ENCODE measurements around the gene RUNX3.

The RUNX3 gene

DNA sequence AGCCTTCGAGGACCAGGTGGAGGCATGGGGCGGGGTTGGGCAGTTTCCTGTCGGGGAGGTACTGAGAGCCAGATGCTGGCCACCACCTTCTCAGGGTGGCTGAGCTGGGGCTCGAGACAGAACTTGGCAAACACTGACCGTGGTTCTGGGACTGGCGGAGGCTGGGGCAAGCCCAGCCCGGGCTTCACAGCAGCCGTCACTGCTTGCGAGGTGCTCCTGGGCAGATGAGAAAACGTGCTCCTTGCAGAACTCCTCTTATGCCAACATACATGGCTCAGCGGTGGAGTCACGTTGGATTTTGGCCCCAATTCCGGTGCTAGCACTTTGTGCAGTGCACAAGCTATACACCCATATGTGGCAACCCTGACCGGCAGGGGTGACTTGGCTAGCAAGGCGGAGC is 69.2 kb downstream of the RUNX3 start:
- Histone ChIP-seq H3K36me3 (ENCODE audit: insufficient read depth, low read length) (no peaks in the 10 kb centered on the region), H3K4me3 (ENCODE audit: low read length, poor library complexity, severe bottlenecking) (no peak overlapping the region), H2AFZ (ENCODE audit: low read length) (no peak overlapping the region), H3F3A (ENCODE audit: low read depth) (no peaks in the 10 kb centered on the region), H3K9ac (ENCODE audit: low read depth, low read length, poor library complexity, severe bottlenecking) (no peak overlapping the region), H3K27me3 (ENCODE audit: insufficient read depth, low read length, poor library complexity, severe bottlenecking) (no peaks in the 10 kb centered on the region), H3K9me3 (ENCODE audit: insufficient read depth, low read depth, low read length) (no peaks in the 10 kb centered on the region), H3K4me2 (ENCODE audit: low read depth, low read length, poor library complexity, severe bottlenecking) (no peak overlapping the region), H3K9me2 (replicated peaks; ENCODE audit: low read depth, low read length) (no peaks in the 10 kb centered on the region), H3K79me2 (ENCODE audit: insufficient read depth, low read length) (no peaks in the 10 kb centered on the region), H3K4me1 (ENCODE audit: insufficient read depth, low read length, poor library complexity, severe bottlenecking) (no peaks in the 10 kb centered on the region), H4K20me1 (ENCODE audit: insufficient read depth, low read length, poor library complexity, severe bottlenecking) (no peaks in the 10 kb centered on the region)
- no peak for TF ChIP-seq EZH2phosphoT487 (IDR thresholded peaks at IDR 0.05; ENCODE audit: borderline replicate concordance)
- TF ChIP-seq, protein P1, sequence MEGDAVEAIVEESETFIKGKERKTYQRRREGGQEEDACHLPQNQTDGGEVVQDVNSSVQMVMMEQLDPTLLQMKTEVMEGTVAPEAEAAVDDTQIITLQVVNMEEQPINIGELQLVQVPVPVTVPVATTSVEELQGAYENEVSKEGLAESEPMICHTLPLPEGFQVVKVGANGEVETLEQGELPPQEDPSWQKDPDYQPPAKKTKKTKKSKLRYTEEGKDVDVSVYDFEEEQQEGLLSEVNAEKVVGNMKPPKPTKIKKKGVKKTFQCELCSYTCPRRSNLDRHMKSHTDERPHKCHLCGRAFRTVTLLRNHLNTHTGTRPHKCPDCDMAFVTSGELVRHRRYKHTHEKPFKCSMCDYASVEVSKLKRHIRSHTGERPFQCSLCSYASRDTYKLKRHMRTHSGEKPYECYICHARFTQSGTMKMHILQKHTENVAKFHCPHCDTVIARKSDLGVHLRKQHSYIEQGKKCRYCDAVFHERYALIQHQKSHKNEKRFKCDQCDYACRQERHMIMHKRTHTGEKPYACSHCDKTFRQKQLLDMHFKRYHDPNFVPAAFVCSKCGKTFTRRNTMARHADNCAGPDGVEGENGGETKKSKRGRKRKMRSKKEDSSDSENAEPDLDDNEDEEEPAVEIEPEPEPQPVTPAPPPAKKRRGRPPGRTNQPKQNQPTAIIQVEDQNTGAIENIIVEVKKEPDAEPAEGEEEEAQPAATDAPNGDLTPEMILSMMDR (conservative IDR thresholded peaks at IDR 0.05; ENCODE audit: low read length) = no peak

DNA sequence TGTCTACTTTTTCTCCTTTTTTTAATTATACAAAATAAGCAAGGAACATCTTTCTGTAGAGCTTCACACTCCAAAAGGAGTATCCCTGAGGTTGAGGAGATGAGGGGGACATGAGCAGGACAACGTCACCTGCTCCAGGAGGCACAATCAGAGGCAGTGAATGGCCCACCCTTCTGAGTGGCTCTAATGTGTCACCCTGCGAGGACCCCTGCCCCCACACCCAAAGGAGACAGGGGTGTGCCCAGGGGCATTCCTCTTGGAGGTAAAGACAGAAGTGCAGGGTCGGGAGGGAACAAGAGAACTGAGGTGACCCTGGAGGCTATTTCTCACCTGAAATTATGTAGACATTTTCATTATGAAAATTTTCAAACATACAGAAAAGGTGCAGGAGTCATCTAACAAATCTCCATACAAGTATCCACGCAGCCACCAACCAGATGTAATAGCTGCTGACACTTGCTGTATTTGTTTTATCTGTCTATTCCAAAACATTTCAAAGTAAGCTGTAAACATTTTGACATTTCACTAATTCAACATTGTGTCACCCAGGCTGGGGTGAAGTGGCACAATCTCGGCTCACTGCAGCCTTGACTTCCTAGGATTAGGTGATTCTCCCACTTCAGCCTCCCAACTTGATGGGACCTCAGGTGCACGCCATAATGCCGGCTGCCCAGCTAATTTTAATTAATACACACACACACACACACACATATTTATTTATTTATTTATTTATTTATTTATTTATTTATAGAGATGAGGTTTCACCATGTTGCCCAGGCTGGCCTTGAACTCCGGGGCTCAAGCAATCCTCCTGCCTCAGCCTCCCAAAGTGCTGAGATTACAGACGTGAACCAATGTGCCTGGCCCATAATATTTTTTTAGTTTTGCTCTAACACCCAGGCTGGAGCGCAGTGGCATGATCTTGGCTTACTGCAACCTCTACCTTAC is 70.7 kb downstream of the RUNX3 start:
- Histone ChIP-seq H3K4me3 (ENCODE audit: low read length, poor library complexity, severe bottlenecking) (no peak overlapping the region), H3K27me3 (ENCODE audit: insufficient read depth, low read length, poor library complexity, severe bottlenecking) (no peaks in the 10 kb centered on the region), H4K20me1 (ENCODE audit: insufficient read depth, low read length, poor library complexity, severe bottlenecking) (no peaks in the 10 kb centered on the region), H3K9ac (ENCODE audit: low read depth, low read length, poor library complexity, severe bottlenecking) (no peak overlapping the region), H2AFZ (ENCODE audit: low read length) (no peak overlapping the region), H3K9me2 (replicated peaks; ENCODE audit: low read depth, low read length) (no peaks in the 10 kb centered on the region), H3K4me2 (ENCODE audit: low read depth, low read length, poor library complexity, severe bottlenecking) (no peak overlapping the region), H3K4me1 (ENCODE audit: insufficient read depth, low read length, poor library complexity, severe bottlenecking) (no peaks in the 10 kb centered on the region), H3K79me2 (ENCODE audit: insufficient read depth, low read length) (no peaks in the 10 kb centered on the region), H3K36me3 (ENCODE audit: insufficient read depth, low read length) (no peaks in the 10 kb centered on the region), H3F3A (ENCODE audit: low read depth) (no peaks in the 10 kb centered on the region), H3K9me3 (ENCODE audit: insufficient read depth, low read depth, low read length) (no peaks in the 10 kb centered on the region)
- TF ChIP-seq, protein P1 (conservative IDR thresholded peaks at IDR 0.05; ENCODE audit: low read length) = no peak
- no peak for TF ChIP-seq EZH2phosphoT487 (IDR thresholded peaks at IDR 0.05; ENCODE audit: borderline replicate concordance)

DNA sequence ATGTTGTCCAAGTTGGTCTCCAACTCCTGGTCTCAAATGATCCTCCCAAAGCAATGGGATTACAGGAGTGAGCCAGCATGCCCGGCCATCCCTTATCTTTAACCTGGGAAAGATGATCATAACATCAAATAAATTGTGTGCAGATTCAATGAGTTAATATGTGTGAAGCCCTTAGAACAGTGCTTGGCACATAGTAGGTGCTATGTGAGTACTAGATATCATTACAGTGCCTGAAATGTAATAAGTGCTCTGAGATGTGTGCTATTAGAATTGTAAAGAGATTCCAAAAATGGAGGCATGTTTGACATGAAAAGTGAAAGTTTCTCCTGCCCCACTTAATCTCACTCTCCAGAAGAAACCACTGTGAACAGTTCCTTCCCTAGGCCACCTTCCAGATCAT is 71.8 kb downstream of the RUNX3 start:
- Histone ChIP-seq H3K36me3 (ENCODE audit: insufficient read depth, low read length) (no peaks in the 10 kb centered on the region), H3K4me3 (ENCODE audit: low read length, poor library complexity, severe bottlenecking) (no peak overlapping the region), H3K4me2 (ENCODE audit: low read depth, low read length, poor library complexity, severe bottlenecking) (no peak overlapping the region), H3F3A (ENCODE audit: low read depth) (no peaks in the 10 kb centered on the region), H3K4me1 (ENCODE audit: insufficient read depth, low read length, poor library complexity, severe bottlenecking) (peaks cover 2% of the 10 kb centered on the region), H3K27me3 (ENCODE audit: insufficient read depth, low read length, poor library complexity, severe bottlenecking) (no peaks in the 10 kb centered on the region), H2AFZ (ENCODE audit: low read length) (no peak overlapping the region), H3K9me2 (replicated peaks; ENCODE audit: low read depth, low read length) (no peaks in the 10 kb centered on the region), H3K9ac (ENCODE audit: low read depth, low read length, poor library complexity, severe bottlenecking) (no peak overlapping the region), H4K20me1 (ENCODE audit: insufficient read depth, low read length, poor library complexity, severe bottlenecking) (no peaks in the 10 kb centered on the region), H3K79me2 (ENCODE audit: insufficient read depth, low read length) (no peaks in the 10 kb centered on the region), H3K9me3 (ENCODE audit: insufficient read depth, low read depth, low read length) (no peaks in the 10 kb centered on the region)
- no peak for TF ChIP-seq EZH2phosphoT487 (IDR thresholded peaks at IDR 0.05; ENCODE audit: borderline replicate concordance)
- TF ChIP-seq, protein P1 (conservative IDR thresholded peaks at IDR 0.05; ENCODE audit: low read length) = no peak
